Endothelial cell (in vitro differentiated cells): Measurements from ENCODE around the gene RPL34. TPM values are rescaled to one million over a fixed set of nuclear protein-coding genes. Genes with fewer than 3 reads are reported as not detected.

Experiments used
- DNase-seq: peaks from one replicate; pipeline ENCODE4 v3.0.0; 2021; ENCODE audit warnings: low spot score
- H3K27ac Mint-ChIP-seq: one replicate; pipeline ENCODE4 v1.8.0; 2021; ENCODE audit warnings: mixed read lengths, inconsistent platforms; ENCODE audit not compliant: unreplicated experiment
- H3K27me3 Mint-ChIP-seq: one replicate; pipeline ENCODE4 v1.8.0; 2021; ENCODE audit warnings: mild to moderate bottlenecking, moderate library complexity, mixed read lengths, inconsistent platforms; ENCODE audit not compliant: unreplicated experiment
- H3K36me3 Mint-ChIP-seq: one replicate; pipeline ENCODE4 v1.8.0; 2021; ENCODE audit warnings: mild to moderate bottlenecking, low read depth, mixed read lengths, inconsistent platforms; ENCODE audit not compliant: unreplicated experiment
- H3K4me1 Mint-ChIP-seq: one replicate; pipeline ENCODE4 v1.8.0; 2021; ENCODE audit warnings: mild to moderate bottlenecking, mixed read lengths, inconsistent platforms; ENCODE audit not compliant: unreplicated experiment
- H3K4me3 Mint-ChIP-seq: one replicate; pipeline ENCODE4 v1.8.0; 2021; ENCODE audit warnings: mild to moderate bottlenecking, mixed read lengths, inconsistent platforms; ENCODE audit not compliant: unreplicated experiment
- H3K9me3 Mint-ChIP-seq: one replicate; pipeline ENCODE4 v1.8.0; 2021; ENCODE audit warnings: mixed read lengths, inconsistent platforms; ENCODE audit not compliant: unreplicated experiment
- total RNA-seq: library from RNA; stranded (reverse); fragmentation: NEBNext Ultra II Directional; extraction: Animal tissue kit (Norgen Biotek cat#: 25700); gene quantifications from one replicate; pipeline ENCODE4 v1.2.1, GENCODE V29; 2021; ENCODE audit not compliant: unreplicated experiment
- TF ChIP-seq, protein P1 (sequence below): fragments of 200-600 bp; sonication (generic); IDR thresholded peaks from one replicate; pipeline ENCODE4 v1.5.0; 2021; ENCODE audit warnings: antibody characterized with exemption; ENCODE audit not compliant: unreplicated experiment

The RPL34 gene
- total RNA-seq, 1 donor from 2014 or later, result 1,233 TPM

GRCh38 chr4:108596344-108596743, 24.0 kb upstream of the RPL34 start:
- H3K27ac Mint-ChIP-seq, result no peak overlapping the region
- no peaks in the 10 kb centered on the region for H3K9me3 Mint-ChIP-seq
- no peaks in the 10 kb centered on the region for H3K36me3 Mint-ChIP-seq
- H3K4me3 Mint-ChIP-seq, result no peak overlapping the region
- DNase-seq, result no peak
- TF ChIP-seq, protein P1, sequence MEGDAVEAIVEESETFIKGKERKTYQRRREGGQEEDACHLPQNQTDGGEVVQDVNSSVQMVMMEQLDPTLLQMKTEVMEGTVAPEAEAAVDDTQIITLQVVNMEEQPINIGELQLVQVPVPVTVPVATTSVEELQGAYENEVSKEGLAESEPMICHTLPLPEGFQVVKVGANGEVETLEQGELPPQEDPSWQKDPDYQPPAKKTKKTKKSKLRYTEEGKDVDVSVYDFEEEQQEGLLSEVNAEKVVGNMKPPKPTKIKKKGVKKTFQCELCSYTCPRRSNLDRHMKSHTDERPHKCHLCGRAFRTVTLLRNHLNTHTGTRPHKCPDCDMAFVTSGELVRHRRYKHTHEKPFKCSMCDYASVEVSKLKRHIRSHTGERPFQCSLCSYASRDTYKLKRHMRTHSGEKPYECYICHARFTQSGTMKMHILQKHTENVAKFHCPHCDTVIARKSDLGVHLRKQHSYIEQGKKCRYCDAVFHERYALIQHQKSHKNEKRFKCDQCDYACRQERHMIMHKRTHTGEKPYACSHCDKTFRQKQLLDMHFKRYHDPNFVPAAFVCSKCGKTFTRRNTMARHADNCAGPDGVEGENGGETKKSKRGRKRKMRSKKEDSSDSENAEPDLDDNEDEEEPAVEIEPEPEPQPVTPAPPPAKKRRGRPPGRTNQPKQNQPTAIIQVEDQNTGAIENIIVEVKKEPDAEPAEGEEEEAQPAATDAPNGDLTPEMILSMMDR, result no peak
- peaks cover 5% of the 10 kb centered on the region for H3K4me1 Mint-ChIP-seq
- no peaks in the 10 kb centered on the region for H3K27me3 Mint-ChIP-seq

- TF ChIP-seq, protein P1, result no peak
Observed at GRCh38 chr4:108601106-108601505, 19.3 kb upstream of the RPL34 start.

GRCh38 chr4:108601532-108601931, 18.8 kb upstream of the RPL34 start:
- TF ChIP-seq, protein P1, result no peak
- no peak overlapping the region for H3K27ac Mint-ChIP-seq
- no peak overlapping the region for H3K4me3 Mint-ChIP-seq
- no peaks in the 10 kb centered on the region for H3K27me3 Mint-ChIP-seq
- no peak for DNase-seq
- H3K4me1 Mint-ChIP-seq, result no peaks in the 10 kb centered on the region
- no peaks in the 10 kb centered on the region for H3K36me3 Mint-ChIP-seq
- H3K9me3 Mint-ChIP-seq, result no peaks in the 10 kb centered on the region

More at GRCh38 chr4:108601106-108601505, 19.3 kb upstream of the RPL34 start:
- Mint-ChIP-seq H3K4me1 (no peaks in the 10 kb centered on the region), H3K36me3 (no peaks in the 10 kb centered on the region), H3K9me3 (no peaks in the 10 kb centered on the region), H3K4me3 (no peak overlapping the region), H3K27me3 (no peaks in the 10 kb centered on the region), H3K27ac (no peak overlapping the region)
- DNase-seq, result no peak

DNA sequence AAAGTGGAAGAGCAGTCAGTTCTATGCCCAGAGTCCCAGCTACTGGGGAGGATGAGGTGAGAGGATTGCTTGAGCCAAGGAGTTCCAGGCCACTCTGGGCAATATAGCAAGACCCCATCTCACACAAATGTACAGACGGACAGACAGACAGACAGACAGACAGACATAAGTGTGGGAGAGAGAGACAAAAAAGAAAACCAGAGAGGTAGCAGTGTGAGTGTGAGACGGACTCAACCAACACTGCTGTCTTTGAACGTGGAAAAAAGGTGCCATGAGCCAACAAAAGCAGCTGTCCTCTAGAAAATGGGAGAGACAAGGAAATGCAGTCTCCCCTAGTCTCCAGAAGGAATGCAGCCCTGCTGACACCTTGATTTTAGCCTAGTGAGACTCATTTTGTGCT, 18.2 kb upstream of the RPL34 start:
- Mint-ChIP-seq H3K27me3 (no peaks in the 10 kb centered on the region), H3K27ac (no peak overlapping the region), H3K4me1 (no peaks in the 10 kb centered on the region), H3K9me3 (no peaks in the 10 kb centered on the region), H3K36me3 (no peaks in the 10 kb centered on the region), H3K4me3 (no peak overlapping the region)
- TF ChIP-seq, protein P1, result no peak
- DNase-seq, result no peak

GRCh38 chr4:108607079-108607815, 13.1 kb upstream of the RPL34 start:
- Mint-ChIP-seq H3K36me3 (no peaks in the 10 kb centered on the region), H3K4me1 (no peaks in the 10 kb centered on the region), H3K4me3 (no peak overlapping the region), H3K9me3 (no peaks in the 10 kb centered on the region), H3K27ac (no peak overlapping the region), H3K27me3 (no peaks in the 10 kb centered on the region)
- DNase-seq, result no peak
- TF ChIP-seq, protein P1, result no peak
